ENCODE data around the gene FUT8.

DNA sequence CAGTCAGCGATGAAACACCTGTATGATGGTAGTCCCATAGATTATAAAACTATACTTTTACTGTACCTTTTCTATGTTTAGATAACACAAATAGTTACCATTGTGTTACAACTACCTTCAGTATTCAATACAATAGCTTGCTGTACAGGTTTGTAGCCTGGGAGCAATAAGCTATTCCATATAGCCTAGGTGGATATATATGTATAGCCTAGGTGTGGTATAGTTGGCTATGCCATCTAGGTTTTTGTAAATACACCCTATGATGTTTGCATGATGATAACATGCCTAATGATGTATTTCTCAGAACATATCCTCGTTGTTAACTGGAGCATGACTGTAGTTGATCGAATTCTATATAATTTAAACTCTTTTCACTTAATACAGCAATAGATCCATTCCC is 316.1 kb downstream of the FUT8 start:
- TF ChIP-seq TAF1 (IDR thresholded peaks at IDR 0.05; ENCODE audit: low read depth), result no peak
- TF ChIP-seq EGR1 (IDR thresholded peaks at IDR 0.05), result no peak
- TF ChIP-seq, protein P1, sequence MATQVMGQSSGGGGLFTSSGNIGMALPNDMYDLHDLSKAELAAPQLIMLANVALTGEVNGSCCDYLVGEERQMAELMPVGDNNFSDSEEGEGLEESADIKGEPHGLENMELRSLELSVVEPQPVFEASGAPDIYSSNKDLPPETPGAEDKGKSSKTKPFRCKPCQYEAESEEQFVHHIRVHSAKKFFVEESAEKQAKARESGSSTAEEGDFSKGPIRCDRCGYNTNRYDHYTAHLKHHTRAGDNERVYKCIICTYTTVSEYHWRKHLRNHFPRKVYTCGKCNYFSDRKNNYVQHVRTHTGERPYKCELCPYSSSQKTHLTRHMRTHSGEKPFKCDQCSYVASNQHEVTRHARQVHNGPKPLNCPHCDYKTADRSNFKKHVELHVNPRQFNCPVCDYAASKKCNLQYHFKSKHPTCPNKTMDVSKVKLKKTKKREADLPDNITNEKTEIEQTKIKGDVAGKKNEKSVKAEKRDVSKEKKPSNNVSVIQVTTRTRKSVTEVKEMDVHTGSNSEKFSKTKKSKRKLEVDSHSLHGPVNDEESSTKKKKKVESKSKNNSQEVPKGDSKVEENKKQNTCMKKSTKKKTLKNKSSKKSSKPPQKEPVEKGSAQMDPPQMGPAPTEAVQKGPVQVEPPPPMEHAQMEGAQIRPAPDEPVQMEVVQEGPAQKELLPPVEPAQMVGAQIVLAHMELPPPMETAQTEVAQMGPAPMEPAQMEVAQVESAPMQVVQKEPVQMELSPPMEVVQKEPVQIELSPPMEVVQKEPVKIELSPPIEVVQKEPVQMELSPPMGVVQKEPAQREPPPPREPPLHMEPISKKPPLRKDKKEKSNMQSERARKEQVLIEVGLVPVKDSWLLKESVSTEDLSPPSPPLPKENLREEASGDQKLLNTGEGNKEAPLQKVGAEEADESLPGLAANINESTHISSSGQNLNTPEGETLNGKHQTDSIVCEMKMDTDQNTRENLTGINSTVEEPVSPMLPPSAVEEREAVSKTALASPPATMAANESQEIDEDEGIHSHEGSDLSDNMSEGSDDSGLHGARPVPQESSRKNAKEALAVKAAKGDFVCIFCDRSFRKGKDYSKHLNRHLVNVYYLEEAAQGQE (IDR thresholded peaks at IDR 0.05; ENCODE audit: low read depth), result no peak
- TF ChIP-seq EP300 (IDR thresholded peaks at IDR 0.05; ENCODE audit: borderline replicate concordance), result no peak
- TF ChIP-seq, protein P2, sequence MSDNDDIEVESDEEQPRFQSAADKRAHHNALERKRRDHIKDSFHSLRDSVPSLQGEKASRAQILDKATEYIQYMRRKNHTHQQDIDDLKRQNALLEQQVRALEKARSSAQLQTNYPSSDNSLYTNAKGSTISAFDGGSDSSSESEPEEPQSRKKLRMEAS (IDR thresholded peaks at IDR 0.05), result no peak
- TF ChIP-seq NFIC (IDR thresholded peaks at IDR 0.05), result no peak
- no peak for TF ChIP-seq RAD21 (IDR thresholded peaks at IDR 0.05; ENCODE audit: low read depth)
- TF ChIP-seq TCF12 (IDR thresholded peaks at IDR 0.05; ENCODE audit: low read depth), result no peak
- no peak for TF ChIP-seq YY1 (IDR thresholded peaks at IDR 0.05; ENCODE audit: low read depth)
- no peak for TF ChIP-seq TEAD4 (IDR thresholded peaks at IDR 0.05)

Data from Ishikawa (cell line).